GM21381 (cell line): Measurements from ENCODE around the gene SETD4.

ENCODE experiments used
- ATAC-seq: cut with Tn5 transposase; IDR thresholded peaks from one replicate; pipeline ENCODE4 v1.9.1; 2021; ENCODE audit warnings: mild to moderate bottlenecking, moderate library complexity; ENCODE audit not compliant: unreplicated experiment

SETD4 gene

DNA sequence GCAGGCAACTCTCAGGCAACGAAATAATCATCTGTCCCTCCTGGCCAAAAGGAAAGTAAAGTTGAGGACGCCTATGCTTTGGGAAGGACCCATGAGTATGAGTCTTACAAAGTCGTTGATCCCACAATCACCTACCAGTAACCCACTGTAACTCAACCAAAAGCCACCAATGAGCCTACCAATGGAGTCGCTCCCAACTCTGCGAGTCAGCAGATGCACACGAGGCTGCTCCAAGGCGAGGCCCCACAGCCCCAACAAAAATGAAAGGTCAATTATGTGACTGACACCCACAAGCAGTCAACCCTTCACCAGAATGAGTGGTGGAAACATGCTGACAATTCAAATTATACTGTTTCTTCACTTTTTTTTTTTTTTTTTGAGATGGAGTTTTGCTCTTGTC, 12.0 kb downstream of the SETD4 start:
- no peak for ATAC-seq

DNA sequence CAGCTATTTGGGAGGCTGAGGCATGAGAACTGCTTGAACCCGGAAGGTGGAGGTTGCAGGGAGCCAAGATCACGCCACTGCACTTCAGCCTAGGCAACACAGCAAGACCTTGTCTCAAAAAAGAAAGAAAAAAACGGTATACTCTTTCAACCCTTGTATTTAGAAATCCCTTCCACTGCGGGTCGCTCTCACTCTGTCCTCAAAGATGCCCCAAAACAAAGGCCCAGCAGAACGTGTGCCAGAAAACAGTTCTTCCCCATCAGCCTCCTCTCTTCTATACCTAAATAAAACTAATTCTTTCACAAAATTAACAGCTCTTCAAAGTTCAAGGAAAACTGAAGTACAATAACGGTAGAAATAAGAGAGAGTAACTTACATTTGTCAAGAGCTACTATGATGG, 13.2 kb downstream of the SETD4 start:
- ATAC-seq, result no peak

GRCh38 chr21:36045993-36046392, 14.3 kb downstream of the SETD4 start:
- ATAC-seq, result no peak

GRCh38 chr21:36044056-36044455, 16.3 kb downstream of the SETD4 start:
- no peak for ATAC-seq

- no peak for ATAC-seq
Observed at GRCh38 chr21:36041910-36042309, 18.4 kb downstream of the SETD4 start.

- no peak for ATAC-seq
Observed at GRCh38 chr21:36040389-36040788, 19.9 kb downstream of the SETD4 start.

DNA sequence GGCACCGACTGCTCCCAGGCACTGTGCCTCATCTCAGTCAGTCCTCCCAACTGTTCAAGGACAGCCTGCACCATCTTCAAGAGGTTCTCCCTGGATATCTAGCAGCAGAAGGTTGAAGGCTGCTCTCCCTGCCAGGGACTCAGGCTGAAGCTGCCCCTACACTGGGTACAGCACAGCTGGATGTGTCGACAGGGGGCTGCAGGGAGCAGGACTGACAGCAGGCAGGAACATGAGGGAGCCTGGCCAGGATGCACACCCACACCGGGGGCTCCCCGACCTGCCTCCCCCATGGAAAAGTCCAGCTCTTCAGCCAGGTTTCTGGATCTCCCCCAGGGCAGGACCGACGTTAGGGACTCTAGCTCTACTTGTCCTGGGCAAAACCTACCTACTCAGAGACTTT, 20.5 kb downstream of the SETD4 start:
- ATAC-seq, result no peak

GRCh38 chr21:36038701-36039497, 21.4 kb downstream of the SETD4 start:
- no peak for ATAC-seq

GRCh38 chr21:36035381-36035791, 24.9 kb downstream of the SETD4 start:
- no peak for ATAC-seq

- ATAC-seq, result no peak
Observed at GRCh38 chr21:36034211-36034913, 26.0 kb downstream of the SETD4 start.

DNA sequence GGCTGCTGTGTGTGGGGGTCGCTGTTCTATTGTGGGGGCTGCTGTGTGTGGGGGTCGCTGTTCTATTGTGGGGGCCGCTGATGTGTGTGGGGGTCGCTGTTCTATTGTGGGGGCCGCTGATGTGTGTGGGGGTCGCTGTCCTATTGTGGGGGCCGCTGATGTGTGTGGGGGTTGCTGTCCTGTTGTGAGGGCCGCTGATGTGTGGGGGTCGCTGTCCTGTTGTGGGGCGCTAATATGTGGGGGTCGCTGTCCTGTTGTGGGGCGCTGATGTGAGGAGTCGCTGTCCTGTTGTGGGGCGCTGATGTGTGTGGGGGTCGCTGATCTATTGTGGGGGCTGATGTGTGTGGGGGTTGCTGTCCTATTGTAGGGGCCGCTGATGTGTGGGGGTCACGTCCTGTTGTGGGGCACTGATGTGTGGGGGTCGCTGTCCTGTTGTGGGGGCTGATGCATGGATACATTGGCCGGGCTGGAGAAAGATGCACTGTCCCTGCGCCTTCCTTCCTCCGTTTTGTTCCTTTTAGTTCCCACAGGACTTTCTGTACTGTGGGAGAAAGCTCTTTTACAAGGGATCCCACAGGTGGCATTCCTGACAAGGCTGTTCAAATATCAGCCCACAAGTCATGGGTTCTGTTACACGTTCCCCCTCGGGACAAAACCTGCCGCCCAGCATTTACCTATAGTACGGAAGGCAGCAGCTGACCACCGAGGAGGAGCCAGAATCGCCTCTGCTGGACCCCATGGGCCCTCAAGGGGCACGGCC, 27.5 kb downstream of the SETD4 start:
- ATAC-seq, result no peak

DNA sequence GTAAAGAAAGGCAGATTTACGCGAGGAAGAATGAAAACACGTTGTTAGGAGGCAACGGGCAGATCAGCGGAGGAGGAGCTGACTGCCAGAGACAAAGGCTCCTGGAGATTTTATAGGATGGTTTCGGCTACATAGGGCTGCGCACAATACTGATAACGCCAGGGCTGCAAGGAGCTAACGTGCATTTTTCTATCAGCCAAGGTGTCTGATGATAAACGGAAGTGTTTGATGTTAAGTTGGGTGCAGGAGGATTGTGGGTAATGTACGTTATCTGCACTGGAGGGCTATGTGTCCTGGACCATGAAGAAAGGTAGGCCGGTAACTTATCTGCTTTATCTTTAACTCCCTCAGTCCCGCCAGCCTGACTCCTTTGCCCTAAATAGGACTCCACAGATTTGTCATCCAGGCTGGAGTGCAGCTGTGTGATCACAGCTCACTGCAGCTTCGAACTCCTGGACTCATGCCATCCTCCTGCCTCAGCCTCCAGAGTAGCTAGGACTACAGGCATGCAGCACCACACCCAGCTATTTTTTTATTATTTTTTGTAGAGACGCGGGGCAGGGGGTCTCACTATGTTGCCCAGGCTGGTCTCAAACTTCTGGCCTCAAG, 29.6 kb downstream of the SETD4 start:
- no peak for ATAC-seq

GRCh38 chr21:36029309-36029708, 31.0 kb downstream of the SETD4 start:
- ATAC-seq, result no peak

DNA sequence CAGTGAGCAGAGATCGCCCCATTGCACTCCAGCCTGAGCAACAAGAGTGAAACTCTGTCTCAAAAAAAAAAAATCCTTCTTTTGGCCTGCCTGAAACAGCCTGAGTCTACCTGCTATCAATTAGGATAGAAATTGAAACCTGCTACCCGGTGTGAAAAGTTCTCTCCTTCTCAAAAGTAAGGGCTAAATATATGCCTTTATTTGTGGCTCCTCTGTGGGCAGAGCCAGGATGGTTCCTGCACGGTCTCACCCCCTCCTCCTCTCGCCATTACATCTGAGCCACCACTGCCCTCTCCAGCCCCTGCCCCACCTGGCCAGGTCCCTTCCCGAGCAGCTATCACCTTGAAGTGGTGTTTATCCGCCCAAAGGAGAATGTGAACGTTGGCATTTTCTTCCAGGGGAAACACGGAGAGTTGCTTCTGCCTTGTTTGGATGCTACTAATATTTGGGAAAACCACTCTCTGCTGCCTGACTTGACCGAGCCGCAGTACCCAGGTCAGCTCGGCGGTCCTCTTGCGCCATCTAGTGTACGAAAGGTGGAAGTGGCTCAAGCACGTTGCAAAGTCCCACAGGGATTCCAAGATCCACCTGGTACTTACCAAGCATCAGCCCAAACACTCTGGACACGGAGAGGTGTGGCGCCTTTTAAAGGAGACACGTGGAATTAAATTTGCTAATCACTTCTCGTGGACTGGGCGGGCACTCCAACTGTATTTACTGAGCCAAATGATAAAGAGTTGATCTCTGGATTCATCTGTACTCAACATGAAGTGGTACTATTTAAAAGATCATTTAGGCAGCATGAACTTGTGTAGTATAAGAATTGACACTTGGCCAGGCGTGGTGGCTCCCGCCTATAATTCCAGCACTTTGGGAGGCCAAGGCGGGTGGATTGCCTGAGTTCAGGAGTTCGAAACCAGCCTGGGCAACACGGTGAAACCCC, 31.9 kb downstream of the SETD4 start:
- ATAC-seq, result peak; percentile 67

GRCh38 chr21:36027347-36027746, 33.0 kb downstream of the SETD4 start:
- no peak for ATAC-seq

- no peak for ATAC-seq
Observed at GRCh38 chr21:36024782-36025181, 35.5 kb downstream of the SETD4 start.

- no peak for ATAC-seq
Observed at GRCh38 chr21:36023092-36023480, 37.2 kb downstream of the SETD4 start.

- no peak for ATAC-seq
Observed at GRCh38 chr21:36022427-36023091, 37.8 kb downstream of the SETD4 start.

- ATAC-seq, result no peak
Observed at GRCh38 chr21:36021251-36021837, 39.0 kb downstream of the SETD4 start.
